ENCODE measurements around the gene PAX8.

The PAX8 gene

GRCh38 chr2:113198790-113199612 is 79.7 kb downstream of the PAX8 start:
- no peaks in the 10 kb centered on the region for H3K27me3 Mint-ChIP-seq
- H3K4me3 Mint-ChIP-seq: peak overlapping the region; percentile 53 to 75
- H3K4me1 Mint-ChIP-seq: peaks cover 9 to 41% of the 10 kb centered on the region in 2 donors
- H3K27ac Mint-ChIP-seq: no peak overlapping the region
- DNase-seq (peak; percentile 80), ATAC-seq (replicated peaks) (peak; percentile 84 to 88)
- no peaks in the 10 kb centered on the region for H3K9me3 Mint-ChIP-seq
- peaks cover 43 to 68% of the 10 kb centered on the region in 2 donors for H3K36me3 Mint-ChIP-seq

GRCh38 chr2:113198048-113198789 is 80.5 kb downstream of the PAX8 start:
- no peaks in the 10 kb centered on the region for H3K9me3 Mint-ChIP-seq
- peaks cover 6 to 42% of the 10 kb centered on the region in 2 donors for H3K4me1 Mint-ChIP-seq
- peaks cover 43 to 70% of the 10 kb centered on the region in 2 donors for H3K36me3 Mint-ChIP-seq
- ATAC-seq (replicated peaks) (no peak), DNase-seq (no peak)
- peak overlapping the region; percentile 29 to 75 for H3K4me3 Mint-ChIP-seq
- H3K27me3 Mint-ChIP-seq: no peaks in the 10 kb centered on the region
- no peak overlapping the region for H3K27ac Mint-ChIP-seq

GRCh38 chr2:113197347-113198047 is 81.2 kb downstream of the PAX8 start:
- H3K4me1 Mint-ChIP-seq: peaks cover 9 to 42% of the 10 kb centered on the region in 2 donors

GRCh38 chr2:113196839-113197238 is 81.9 kb downstream of the PAX8 start:
- Mint-ChIP-seq H3K27me3 (no peaks in the 10 kb centered on the region), H3K9me3 (no peaks in the 10 kb centered on the region), H3K27ac (peak overlapping the region; percentile 2), H3K36me3 (peaks cover 40 to 71% of the 10 kb centered on the region in 2 donors), H3K4me3 (no peak overlapping the region), H3K4me1 (peaks cover 7 to 40% of the 10 kb centered on the region in 2 donors)
- ATAC-seq (replicated peaks): no peak
- DNase-seq: no peak

More at GRCh38 chr2:113197347-113198047, 81.2 kb downstream of the PAX8 start:
- Mint-ChIP-seq H3K36me3 (peaks cover 42 to 70% of the 10 kb centered on the region in 2 donors), H3K27me3 (no peaks in the 10 kb centered on the region), H3K4me3 (no peak overlapping the region), H3K9me3 (no peaks in the 10 kb centered on the region), H3K27ac (peak overlapping the region; percentile 2)
- ATAC-seq (replicated peaks) (no peak), DNase-seq (no peak)

GRCh38 chr2:113195923-113196501 is 82.7 kb downstream of the PAX8 start:
- no peak for ATAC-seq (replicated peaks)
- Mint-ChIP-seq H3K36me3 (peaks cover 42 to 66% of the 10 kb centered on the region in 2 donors), H3K4me3 (no peak overlapping the region), H3K9me3 (no peaks in the 10 kb centered on the region), H3K4me1 (peaks cover 10 to 43% of the 10 kb centered on the region in 2 donors), H3K27ac (peak overlapping the region; percentile 51), H3K27me3 (no peaks in the 10 kb centered on the region)
- no peak for DNase-seq

- H3K4me3 Mint-ChIP-seq: no peak overlapping the region
- peaks cover 46 to 60% of the 10 kb centered on the region in 2 donors for H3K36me3 Mint-ChIP-seq
- ATAC-seq (replicated peaks): no peak
- DNase-seq: no peak
- H3K27ac Mint-ChIP-seq: peak overlapping the region; percentile 78
- H3K27me3 Mint-ChIP-seq: no peaks in the 10 kb centered on the region
- H3K4me1 Mint-ChIP-seq: peaks cover 23 to 58% of the 10 kb centered on the region in 2 donors
- no peaks in the 10 kb centered on the region for H3K9me3 Mint-ChIP-seq
These were observed 86.1 kb downstream of the PAX8 start for GRCh38 chr2:113192459-113193100.

- Mint-ChIP-seq H3K4me3 (no peak overlapping the region), H3K27ac (peak overlapping the region; percentile 47), H3K27me3 (no peaks in the 10 kb centered on the region), H3K4me1 (peaks cover 34 to 67% of the 10 kb centered on the region in 2 donors), H3K9me3 (no peaks in the 10 kb centered on the region), H3K36me3 (peaks cover 41 to 54% of the 10 kb centered on the region in 2 donors)
- DNase-seq (no peak), ATAC-seq (replicated peaks) (peak; percentile 18 to 27)
These were observed 87.8 kb downstream of the PAX8 start for GRCh38 chr2:113190871-113191270.

GRCh38 chr2:113187771-113188170 is 91.0 kb downstream of the PAX8 start:
- Mint-ChIP-seq H3K9me3 (no peaks in the 10 kb centered on the region), H3K27ac (no peak overlapping the region), H3K4me1 (peaks cover 48 to 84% of the 10 kb centered on the region in 2 donors), H3K27me3 (no peaks in the 10 kb centered on the region), H3K4me3 (no peak overlapping the region), H3K36me3 (peaks cover 40 to 54% of the 10 kb centered on the region in 2 donors)
- ATAC-seq (replicated peaks) (no peak), DNase-seq (no peak)

- H3K4me3 Mint-ChIP-seq: no peak overlapping the region
- DNase-seq (no peak), ATAC-seq (replicated peaks) (no peak)
- no peaks in the 10 kb centered on the region for H3K9me3 Mint-ChIP-seq
- peaks cover 57 to 93% of the 10 kb centered on the region in 2 donors for H3K4me1 Mint-ChIP-seq
- H3K36me3 Mint-ChIP-seq: peaks cover 41 to 57% of the 10 kb centered on the region in 2 donors
- no peaks in the 10 kb centered on the region for H3K27me3 Mint-ChIP-seq
- H3K27ac Mint-ChIP-seq: peak overlapping the region; percentile 86
These were observed 92.3 kb downstream of the PAX8 start for GRCh38 chr2:113186433-113186796.

GRCh38 chr2:113185664-113186432 is 92.9 kb downstream of the PAX8 start:
- Mint-ChIP-seq H3K4me3 (no peak overlapping the region), H3K27ac (peak overlapping the region; percentile 86)

GRCh38 chr2:113184531-113185230 is 94.0 kb downstream of the PAX8 start:
- Mint-ChIP-seq H3K4me3 (no peak overlapping the region), H3K27ac (peak overlapping the region; percentile 25), H3K36me3 (peaks cover 39 to 65% of the 10 kb centered on the region in 2 donors), H3K4me1 (peaks cover 57 to 94% of the 10 kb centered on the region in 2 donors), H3K27me3 (no peaks in the 10 kb centered on the region), H3K9me3 (no peaks in the 10 kb centered on the region)
- no peak for ATAC-seq (replicated peaks)
- DNase-seq: no peak

More at GRCh38 chr2:113185664-113186432, 92.9 kb downstream of the PAX8 start:
- Mint-ChIP-seq H3K9me3 (no peaks in the 10 kb centered on the region), H3K36me3 (peaks cover 41 to 63% of the 10 kb centered on the region in 2 donors), H3K4me1 (peaks cover 54 to 94% of the 10 kb centered on the region in 2 donors), H3K27me3 (no peaks in the 10 kb centered on the region)
- ATAC-seq (replicated peaks): no peak
- DNase-seq: no peak

GRCh38 chr2:113183703-113184102 is 95.0 kb downstream of the PAX8 start:
- Mint-ChIP-seq H3K27ac (peak overlapping the region; percentile 49), H3K36me3 (peaks cover 37 to 68% of the 10 kb centered on the region in 2 donors), H3K4me3 (no peak overlapping the region), H3K9me3 (no peaks in the 10 kb centered on the region), H3K27me3 (no peaks in the 10 kb centered on the region), H3K4me1 (peaks cover 58 to 96% of the 10 kb centered on the region in 2 donors)
- DNase-seq (no peak), ATAC-seq (replicated peaks) (no peak)

Measured in stimulated activated naive B cell treated with anti-CD40 and anti-IgM and Interleukin-4, amounts not matched to agents 10 μg/mL and 1 μg/mL and 100 μg/mL, for 72 hours (primary cell).